Stimulated activated CD8-positive, alpha-beta memory T cell treated with anti-CD3 and anti-CD28 coated beads, Interleukin-15, amount 100 ng/mL, for 48 hours (primary cell): Measurements from ENCODE around the gene L3MBTL1.
A peak's percentile ranks its signal among the peaks of the same experiment; 100 is the strongest.

Source experiments
- DNase-seq, 2 donors: peaks; one replicate each; pipeline ENCODE4 v3.0.0-alpha.2; 2020; ENCODE audit warnings: low read depth in 2 of 2

The L3MBTL1 gene

GRCh38 chr20:43506238-43506637 lies 1.3 kb upstream of the L3MBTL1 start:
- no peak for DNase-seq

DNA sequence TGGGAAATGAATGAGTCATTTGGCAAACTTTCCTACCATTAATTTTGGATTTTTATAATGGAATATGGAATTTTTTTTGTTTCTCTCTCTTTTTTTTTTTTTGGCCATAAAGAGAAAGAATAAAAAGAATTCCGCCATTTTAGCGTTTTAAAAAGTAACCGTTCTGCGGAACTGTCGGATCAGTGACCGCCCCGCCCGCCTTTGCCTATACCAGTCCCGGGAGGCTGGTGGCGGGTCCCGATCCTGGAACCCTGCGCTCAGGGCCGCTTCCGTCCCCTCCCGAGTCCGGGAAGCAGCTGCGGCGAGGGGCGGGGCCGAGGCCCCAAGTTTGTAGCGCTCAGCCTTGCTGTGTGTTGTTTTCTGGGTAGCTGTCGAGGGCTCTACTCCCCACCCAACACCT lies 609 bp downstream of the L3MBTL1 start:
- DNase-seq: no peak

DNA sequence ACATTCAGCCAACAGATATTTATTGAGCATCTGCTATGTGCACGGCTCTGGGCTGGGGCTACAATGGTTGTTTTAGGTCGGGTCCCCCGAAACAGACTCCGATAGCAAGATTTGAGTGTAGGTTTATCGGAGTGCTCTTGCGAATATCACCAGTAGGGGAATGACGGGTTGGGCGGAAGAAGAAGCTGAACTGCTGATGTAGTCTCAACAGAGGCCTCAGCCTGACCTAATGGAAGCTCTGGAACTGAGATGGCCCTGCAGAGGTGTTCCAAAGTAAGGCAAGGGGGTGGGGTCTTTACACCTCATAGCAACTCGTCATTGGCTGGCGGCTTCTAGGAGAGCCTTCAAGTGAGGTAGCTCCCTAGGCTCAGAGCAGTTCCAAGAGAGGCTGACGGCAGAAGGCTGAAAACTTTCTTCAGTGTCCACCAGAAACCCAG lies 1.1 kb downstream of the L3MBTL1 start:
- no peak for DNase-seq

GRCh38 chr20:43511879-43512278 lies 4.4 kb downstream of the L3MBTL1 start:
- no peak for DNase-seq

DNA sequence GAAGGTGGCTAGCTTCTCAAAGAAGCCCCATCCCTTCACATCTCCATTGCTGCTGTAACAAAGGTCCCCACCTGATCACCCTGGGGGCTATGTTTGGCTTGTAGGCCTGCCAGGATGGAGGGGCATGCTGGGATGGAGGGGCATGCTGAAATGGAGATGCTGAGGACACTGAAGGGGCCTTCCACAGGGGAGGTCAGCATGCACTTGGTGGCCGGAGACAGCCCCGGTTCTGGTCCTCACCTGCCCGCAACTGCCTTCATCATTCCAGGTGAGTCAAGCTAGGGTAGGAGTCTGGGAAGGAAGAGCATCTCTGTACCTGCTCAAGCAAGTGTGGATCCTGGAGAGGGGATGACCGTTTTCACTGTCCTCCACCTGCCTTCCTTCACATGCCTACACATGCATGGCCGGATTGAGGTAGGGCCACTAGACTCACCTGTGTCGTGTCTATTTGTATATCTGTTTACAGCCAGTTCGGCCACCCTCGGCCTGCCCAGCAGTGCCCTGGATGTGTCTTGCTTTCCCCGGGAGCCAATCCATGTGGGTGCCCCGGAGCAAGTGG lies 6.0 kb downstream of the L3MBTL1 start:
- no peak for DNase-seq

DNA sequence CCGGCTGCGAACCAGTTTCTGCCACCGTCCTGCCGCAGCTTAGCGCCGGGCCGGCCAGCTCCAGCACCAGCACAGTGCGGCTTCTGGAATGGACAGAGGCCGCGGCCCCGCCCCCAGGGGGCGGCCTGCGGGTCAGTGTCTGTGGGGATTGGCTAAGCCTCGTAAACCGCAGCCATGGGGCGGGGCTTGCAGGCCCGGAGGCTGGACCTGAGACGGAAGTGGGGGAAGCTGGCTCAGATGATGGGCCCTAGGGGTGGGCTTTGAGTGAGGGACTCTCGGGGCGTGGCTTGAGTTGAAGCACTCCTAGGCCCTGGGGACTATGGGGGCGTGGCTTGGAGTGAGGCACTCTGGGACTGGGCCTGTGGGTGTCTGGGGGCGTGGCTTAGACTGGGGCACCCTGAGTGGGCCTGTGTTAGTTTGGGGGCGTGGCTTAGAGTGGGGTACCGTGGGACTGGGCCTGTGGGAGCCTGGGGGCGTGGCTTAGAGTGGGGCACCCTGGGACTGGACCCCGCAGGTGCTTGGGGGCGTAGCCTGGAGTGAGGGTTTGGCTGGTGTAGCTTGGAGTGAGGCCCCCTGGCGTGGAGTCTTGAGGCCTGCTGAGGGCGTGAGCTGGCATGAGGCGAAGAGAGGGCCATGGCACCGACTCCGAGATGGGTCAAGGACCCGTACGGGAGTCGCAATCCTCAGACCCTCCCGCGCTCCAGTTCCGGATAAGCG lies 6.6 kb downstream of the L3MBTL1 start:
- DNase-seq: peak; percentile 83 to 92

DNA sequence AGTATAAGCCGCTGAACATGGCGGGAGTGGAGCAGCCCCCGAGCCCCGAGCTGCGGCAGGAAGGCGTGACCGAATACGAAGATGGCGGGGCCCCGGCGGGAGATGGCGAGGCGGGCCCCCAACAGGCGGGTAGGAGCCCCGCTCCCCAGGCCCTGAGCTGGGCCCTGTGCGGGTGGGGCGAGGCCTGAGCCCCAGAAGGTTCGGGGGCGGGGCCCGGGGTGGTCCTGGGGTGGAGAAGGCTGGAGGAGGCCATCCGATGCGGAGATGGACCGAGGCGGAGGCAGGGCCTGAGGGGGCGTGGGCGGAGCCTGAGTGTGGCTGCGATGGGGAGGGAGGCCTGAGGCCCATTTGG lies 7.1 kb downstream of the L3MBTL1 start:
- no peak for DNase-seq

DNA sequence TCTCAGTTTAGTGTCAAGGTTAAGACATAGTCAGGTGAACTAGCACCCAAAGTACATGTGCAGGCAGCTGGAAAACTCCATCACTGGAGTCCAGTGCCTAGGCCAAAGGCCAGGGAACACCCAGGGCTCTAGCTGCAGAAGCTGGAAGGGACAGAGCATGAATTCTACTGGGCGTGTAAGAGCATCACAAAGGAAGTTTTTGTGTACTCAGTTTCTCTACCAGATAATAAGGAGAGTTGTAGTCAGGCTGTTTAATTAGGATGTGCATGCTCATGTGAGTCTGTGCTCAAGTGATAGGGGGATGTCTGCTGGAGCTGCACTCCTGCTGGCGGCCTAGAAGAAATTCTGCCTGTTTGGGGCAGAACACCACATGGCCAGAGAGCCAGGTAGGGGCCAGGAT lies 8.1 kb downstream of the L3MBTL1 start:
- DNase-seq: no peak

DNA sequence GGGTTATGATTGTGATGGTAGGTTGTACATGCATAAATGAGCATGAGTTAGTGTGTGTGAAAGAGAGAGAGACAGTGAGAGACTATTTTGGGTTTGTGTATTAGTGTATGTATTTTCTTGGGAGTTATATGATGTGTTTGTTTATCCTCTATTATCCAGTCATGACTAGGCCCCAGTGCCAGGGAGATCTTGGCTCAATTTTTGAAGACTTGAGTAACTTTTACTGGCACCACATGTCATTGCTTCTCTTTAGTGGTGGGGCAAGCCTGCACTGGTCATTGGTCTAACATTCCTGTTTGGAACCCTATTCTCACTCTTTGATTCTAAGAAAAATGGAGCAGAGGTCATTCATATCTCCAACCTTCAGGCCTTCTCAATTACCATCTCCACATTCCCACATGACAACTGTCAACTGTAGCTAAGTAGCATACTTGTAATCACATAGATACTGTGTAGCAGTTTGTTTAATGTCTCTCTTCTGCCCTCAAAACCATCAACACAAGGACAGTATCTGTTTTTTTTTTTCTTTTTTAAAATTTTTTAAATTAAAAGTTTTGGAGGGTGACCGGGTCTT lies 8.8 kb downstream of the L3MBTL1 start:
- DNase-seq: no peak

- no peak for DNase-seq
Observed at GRCh38 chr20:43520074-43520630, 12.7 kb downstream of the L3MBTL1 start.

- DNase-seq: no peak
Observed at GRCh38 chr20:43525021-43525420, 17.5 kb downstream of the L3MBTL1 start.

- DNase-seq: no peak
Observed at GRCh38 chr20:43528258-43528875, 20.9 kb downstream of the L3MBTL1 start.

DNA sequence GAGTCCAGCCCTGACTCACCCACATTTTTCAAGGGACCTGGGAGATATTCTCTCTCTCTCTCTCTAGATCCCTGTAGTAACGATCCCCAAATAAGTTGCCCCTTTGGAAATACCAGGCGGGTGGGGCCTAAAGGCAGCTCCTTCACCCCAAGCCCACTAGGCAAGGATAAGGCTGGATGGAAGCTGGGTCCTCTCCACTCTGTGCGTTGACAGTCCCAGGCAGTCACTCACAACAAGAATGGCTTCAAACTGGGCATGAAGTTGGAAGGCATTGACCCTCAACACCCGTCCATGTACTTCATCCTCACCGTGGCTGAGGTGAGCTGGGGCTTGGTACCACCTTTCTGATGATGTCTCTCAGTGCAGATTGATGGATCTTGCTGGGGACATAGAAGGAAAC lies 21.6 kb downstream of the L3MBTL1 start:
- no peak for DNase-seq

DNA sequence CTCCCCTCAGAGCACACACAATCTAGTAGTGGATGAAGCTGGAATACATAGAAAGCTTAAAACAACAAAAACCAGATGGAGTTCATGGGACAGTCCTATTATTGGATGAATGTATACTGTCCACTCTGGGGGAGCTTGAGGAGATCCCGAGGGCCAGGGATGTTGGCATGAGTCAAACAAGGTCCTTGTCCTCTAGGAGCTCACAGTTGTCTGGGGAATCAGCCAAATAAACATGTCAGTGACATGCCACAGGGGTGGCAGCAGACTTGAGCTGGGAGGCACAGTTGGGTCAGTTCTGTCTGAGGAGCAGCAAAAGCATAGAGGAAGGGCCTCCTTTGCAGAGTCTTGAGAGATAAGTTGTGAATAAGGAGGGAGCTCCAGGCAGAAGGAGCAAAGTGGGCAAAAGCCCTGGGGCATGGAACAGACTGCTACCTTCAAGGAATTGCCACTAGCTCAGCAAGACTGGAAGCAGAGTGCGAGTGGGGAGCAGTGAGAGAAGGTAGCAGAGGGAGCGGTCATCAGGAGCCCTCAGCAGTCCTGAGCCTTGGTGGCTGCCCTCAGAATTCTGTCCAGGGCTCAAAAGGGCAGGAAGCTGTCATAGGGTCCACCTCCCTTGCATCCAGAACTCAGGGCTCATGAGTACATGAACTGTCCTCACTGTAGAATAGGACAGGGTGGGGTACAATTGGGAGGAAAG lies 22.1 kb downstream of the L3MBTL1 start:
- DNase-seq: no peak

GRCh38 chr20:43530321-43531090 lies 23.0 kb downstream of the L3MBTL1 start:
- no peak for DNase-seq

GRCh38 chr20:43531091-43531443 lies 23.6 kb downstream of the L3MBTL1 start:
- no peak for DNase-seq

- DNase-seq: no peak
Observed at GRCh38 chr20:43532416-43533055, 25.0 kb downstream of the L3MBTL1 start.

GRCh38 chr20:43533060-43533459 lies 25.6 kb downstream of the L3MBTL1 start:
- DNase-seq: no peak

- DNase-seq: no peak
Observed at GRCh38 chr20:43534016-43534415, 26.5 kb downstream of the L3MBTL1 start.

GRCh38 chr20:43534791-43535350 lies 27.4 kb downstream of the L3MBTL1 start:
- no peak for DNase-seq
